Measurements from ENCODE around the gene PDE7B. TPM values are rescaled to one million over a fixed set of nuclear protein-coding genes. Genes with fewer than 3 reads are reported as not detected.

Gene PDE7B
- total RNA-seq, 1 donor from 2014 or later, result 0.62 TPM

DNA sequence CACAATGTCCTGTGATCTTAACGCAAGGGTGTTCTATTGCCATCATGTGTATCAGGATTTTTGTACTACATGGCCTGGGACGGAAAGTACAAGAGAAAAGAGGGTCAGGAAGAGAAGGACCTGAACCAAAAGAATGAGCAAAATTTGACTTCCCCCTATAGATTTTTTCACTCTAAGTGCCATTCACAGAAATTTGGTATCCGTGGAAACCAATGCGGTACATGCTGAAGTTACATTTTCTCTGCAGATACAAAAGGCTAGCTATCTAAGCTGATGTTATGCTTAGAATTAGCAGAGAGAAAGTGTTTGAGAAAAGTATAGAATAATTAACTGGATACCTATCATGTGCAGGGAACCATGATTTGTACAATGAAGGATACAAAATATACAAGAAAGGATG, 12.4 kb upstream of the PDE7B start:
- no peaks in the 10 kb centered on the region for H3K27me3 Mint-ChIP-seq (ENCODE audit: unreplicated experiment)
- no peaks in the 10 kb centered on the region for H3K9me3 Mint-ChIP-seq (ENCODE audit: unreplicated experiment)
- no peak for DNase-seq (ENCODE audit: low spot score)
- no peak overlapping the region for H3K27ac Mint-ChIP-seq (ENCODE audit: unreplicated experiment)
- no peak overlapping the region for H3K4me3 Mint-ChIP-seq (ENCODE audit: unreplicated experiment)
- no peaks in the 10 kb centered on the region for H3K36me3 Mint-ChIP-seq (ENCODE audit: low read depth, unreplicated experiment)
- H3K4me1 Mint-ChIP-seq (ENCODE audit: unreplicated experiment), result peaks cover 7% of the 10 kb centered on the region
- TF ChIP-seq, protein P1, sequence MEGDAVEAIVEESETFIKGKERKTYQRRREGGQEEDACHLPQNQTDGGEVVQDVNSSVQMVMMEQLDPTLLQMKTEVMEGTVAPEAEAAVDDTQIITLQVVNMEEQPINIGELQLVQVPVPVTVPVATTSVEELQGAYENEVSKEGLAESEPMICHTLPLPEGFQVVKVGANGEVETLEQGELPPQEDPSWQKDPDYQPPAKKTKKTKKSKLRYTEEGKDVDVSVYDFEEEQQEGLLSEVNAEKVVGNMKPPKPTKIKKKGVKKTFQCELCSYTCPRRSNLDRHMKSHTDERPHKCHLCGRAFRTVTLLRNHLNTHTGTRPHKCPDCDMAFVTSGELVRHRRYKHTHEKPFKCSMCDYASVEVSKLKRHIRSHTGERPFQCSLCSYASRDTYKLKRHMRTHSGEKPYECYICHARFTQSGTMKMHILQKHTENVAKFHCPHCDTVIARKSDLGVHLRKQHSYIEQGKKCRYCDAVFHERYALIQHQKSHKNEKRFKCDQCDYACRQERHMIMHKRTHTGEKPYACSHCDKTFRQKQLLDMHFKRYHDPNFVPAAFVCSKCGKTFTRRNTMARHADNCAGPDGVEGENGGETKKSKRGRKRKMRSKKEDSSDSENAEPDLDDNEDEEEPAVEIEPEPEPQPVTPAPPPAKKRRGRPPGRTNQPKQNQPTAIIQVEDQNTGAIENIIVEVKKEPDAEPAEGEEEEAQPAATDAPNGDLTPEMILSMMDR (IDR thresholded peaks at IDR 0.05; ENCODE audit: unreplicated experiment), result no peak

DNA sequence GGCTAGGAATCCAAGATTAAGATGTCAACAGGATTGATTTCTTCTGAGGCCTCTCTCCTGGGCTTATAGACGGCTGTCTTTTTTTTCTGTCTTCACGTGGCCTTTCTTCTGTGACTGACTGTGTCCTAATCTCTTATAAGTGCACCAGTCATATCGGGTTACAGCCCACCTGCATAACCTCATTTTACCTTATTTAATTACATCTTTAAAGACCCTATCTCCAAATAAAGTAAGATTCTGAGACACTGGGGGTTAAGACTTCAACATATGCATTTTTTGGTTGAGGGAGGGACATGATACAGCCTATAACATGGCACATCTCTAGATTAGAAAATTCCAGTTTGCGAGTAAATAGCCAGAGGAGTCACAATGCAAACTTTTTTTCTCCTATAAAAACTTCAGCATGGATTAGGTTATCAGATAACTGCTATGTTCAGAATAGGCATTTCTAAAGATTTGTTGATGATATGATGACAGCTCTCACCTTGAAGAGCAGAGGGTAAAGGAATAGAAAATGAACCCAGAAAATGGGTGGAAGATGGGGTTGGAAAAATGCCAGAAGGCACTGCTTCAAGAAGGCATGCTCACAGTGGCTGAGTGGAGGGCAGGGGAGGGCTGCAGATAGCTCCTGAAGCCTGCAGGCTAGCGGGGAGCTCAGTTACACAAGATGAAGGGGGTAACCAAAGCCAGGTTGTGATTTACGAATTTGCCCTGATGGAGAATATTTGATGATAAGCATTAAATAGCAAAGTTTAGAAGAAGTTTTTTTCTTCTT, 8.7 kb upstream of the PDE7B start:
- no peaks in the 10 kb centered on the region for H3K36me3 Mint-ChIP-seq (ENCODE audit: low read depth, unreplicated experiment)
- H3K4me3 Mint-ChIP-seq (ENCODE audit: unreplicated experiment), result no peak overlapping the region
- no peaks in the 10 kb centered on the region for H3K9me3 Mint-ChIP-seq (ENCODE audit: unreplicated experiment)
- TF ChIP-seq, protein P1 (IDR thresholded peaks at IDR 0.05; ENCODE audit: unreplicated experiment), result no peak
- H3K27ac Mint-ChIP-seq (ENCODE audit: unreplicated experiment), result no peak overlapping the region
- no peak for DNase-seq (ENCODE audit: low spot score)
- H3K4me1 Mint-ChIP-seq (ENCODE audit: unreplicated experiment), result no peaks in the 10 kb centered on the region
- H3K27me3 Mint-ChIP-seq (ENCODE audit: unreplicated experiment), result no peaks in the 10 kb centered on the region

DNA sequence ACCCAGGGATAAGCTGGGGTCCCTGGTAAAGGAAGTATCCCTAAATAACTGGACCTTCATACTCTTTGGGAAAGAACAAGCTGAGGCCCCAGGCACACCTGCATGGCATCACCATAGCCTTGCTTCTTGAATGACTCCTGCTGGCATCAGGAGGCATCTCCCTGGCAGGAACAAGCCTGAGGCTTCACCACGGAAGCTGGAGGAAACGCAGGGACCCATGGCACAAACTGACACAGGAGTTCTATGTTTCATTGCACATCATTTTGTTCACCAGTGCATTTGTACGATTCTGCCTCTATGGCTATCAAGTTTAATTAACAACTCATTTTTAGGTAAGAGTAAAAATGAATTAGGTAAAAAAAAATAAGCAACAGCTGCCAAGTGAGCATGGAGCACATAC, 619 bp upstream of the PDE7B start:
- Mint-ChIP-seq H3K27ac (ENCODE audit: unreplicated experiment) (no peak overlapping the region), H3K27me3 (ENCODE audit: unreplicated experiment) (no peaks in the 10 kb centered on the region), H3K4me3 (ENCODE audit: unreplicated experiment) (no peak overlapping the region), H3K9me3 (ENCODE audit: unreplicated experiment) (no peaks in the 10 kb centered on the region), H3K4me1 (ENCODE audit: unreplicated experiment) (peaks cover 25% of the 10 kb centered on the region), H3K36me3 (ENCODE audit: low read depth, unreplicated experiment) (no peaks in the 10 kb centered on the region)
- TF ChIP-seq, protein P1 (IDR thresholded peaks at IDR 0.05; ENCODE audit: unreplicated experiment), result no peak
- DNase-seq (ENCODE audit: low spot score), result no peak

DNA sequence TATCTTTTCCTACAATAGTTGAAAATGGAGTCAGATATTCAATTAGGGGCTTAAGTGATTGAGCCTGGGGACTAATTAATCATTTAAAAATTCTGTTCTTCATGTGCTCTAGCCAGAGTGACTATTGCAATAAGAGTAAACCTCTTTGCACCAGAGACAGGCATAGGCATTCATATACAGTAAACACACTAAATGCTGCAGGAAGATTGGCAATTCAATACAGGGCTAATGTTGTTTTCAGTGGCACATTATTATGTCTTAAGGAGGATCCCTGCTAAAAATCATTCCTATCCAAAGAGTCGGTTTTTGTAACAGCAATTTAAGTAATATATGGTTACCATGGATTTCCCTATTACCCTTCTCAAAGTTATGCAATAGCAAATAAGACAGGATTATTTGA, 1.2 kb downstream of the PDE7B start:
- H3K27me3 Mint-ChIP-seq (ENCODE audit: unreplicated experiment), result no peaks in the 10 kb centered on the region
- H3K4me3 Mint-ChIP-seq (ENCODE audit: unreplicated experiment), result no peak overlapping the region
- H3K4me1 Mint-ChIP-seq (ENCODE audit: unreplicated experiment), result peaks cover 25% of the 10 kb centered on the region
- H3K9me3 Mint-ChIP-seq (ENCODE audit: unreplicated experiment), result no peaks in the 10 kb centered on the region
- no peak for DNase-seq (ENCODE audit: low spot score)
- no peaks in the 10 kb centered on the region for H3K36me3 Mint-ChIP-seq (ENCODE audit: low read depth, unreplicated experiment)
- H3K27ac Mint-ChIP-seq (ENCODE audit: unreplicated experiment), result no peak overlapping the region
- TF ChIP-seq, protein P1 (IDR thresholded peaks at IDR 0.05; ENCODE audit: unreplicated experiment), result no peak

DNA sequence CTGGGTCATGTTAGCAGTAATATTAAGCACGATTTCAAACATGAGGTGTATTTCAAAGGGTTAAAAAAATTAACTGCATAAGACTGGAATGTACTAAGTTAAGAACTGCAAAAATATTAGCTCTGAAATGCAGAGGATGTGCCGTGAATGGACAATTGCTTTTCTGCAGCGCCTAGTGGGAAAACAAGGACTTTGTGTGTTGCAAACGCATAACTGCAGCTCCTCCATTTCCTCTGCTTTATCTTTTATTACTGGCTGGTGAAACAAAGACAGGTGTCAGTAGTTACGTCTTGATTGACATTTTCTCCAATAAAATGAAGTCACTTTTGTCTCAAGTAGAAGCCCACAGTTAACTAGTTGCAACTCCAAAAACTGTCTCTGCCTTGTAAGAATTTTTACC, 1.7 kb downstream of the PDE7B start:
- peaks cover 25% of the 10 kb centered on the region for H3K4me1 Mint-ChIP-seq (ENCODE audit: unreplicated experiment)
- no peaks in the 10 kb centered on the region for H3K36me3 Mint-ChIP-seq (ENCODE audit: low read depth, unreplicated experiment)
- no peaks in the 10 kb centered on the region for H3K27me3 Mint-ChIP-seq (ENCODE audit: unreplicated experiment)
- no peaks in the 10 kb centered on the region for H3K9me3 Mint-ChIP-seq (ENCODE audit: unreplicated experiment)
- DNase-seq (ENCODE audit: low spot score), result no peak
- no peak overlapping the region for H3K4me3 Mint-ChIP-seq (ENCODE audit: unreplicated experiment)
- no peak overlapping the region for H3K27ac Mint-ChIP-seq (ENCODE audit: unreplicated experiment)
- TF ChIP-seq, protein P1 (IDR thresholded peaks at IDR 0.05; ENCODE audit: unreplicated experiment), result no peak

All from endothelial cell (in vitro differentiated cells).